ENCODE measurements around the gene IQSEC2. TPM values are rescaled to one million over a fixed set of nuclear protein-coding genes. Genes with fewer than 3 reads are reported as not detected.

The IQSEC2 gene
- polyA plus RNA-seq, 1 experiment, result 13.5 TPM

DNA sequence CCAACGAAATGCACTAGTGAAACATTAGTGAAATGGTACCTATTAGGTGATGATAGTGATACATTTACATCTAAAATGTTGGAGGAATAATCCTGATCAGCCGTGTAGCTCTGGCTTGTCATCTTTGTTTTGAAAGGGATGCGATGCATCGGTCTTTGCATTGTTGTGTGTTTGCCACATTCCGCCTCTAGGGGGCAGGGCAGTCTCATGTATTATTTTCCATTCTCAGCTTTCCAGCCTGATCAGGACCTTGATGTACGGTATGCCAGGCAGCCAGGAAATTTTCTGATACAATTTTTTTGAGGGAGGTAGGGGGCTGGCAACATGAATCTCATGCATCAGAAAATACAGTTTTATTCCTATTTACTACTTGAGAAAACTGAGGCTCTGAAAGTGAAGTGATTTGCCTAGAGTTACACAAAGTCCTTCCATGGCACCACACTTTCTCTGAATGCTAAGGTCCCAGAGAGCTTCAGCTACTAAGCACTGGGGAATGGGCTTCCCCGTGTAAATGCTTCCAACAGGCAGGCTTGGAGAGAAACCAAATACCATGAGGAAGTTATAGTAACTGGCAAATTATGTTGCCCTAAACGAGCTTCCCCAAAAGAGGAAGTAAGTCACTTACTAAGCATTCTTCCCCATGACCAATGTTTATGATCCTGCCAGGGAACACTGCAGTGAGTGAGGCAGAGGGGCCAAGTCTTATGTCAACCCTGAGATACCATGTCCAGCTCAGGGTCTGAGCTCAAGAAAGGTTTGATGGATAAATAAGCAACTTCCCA lies 31.8 kb upstream of the IQSEC2 start:
- POLR2A ChIA-PET, result interaction anchor here (1.0 kb wide), 1 partner anchor 26 kb away, joined by 3 read pairs; no protein-coding TSS in a partner anchor
- Histone ChIP-seq H3K36me3 (ENCODE audit: control insufficient read depth, insufficient read depth, low read length) (no peaks in the 10 kb centered on the region), H3K4me3 (ENCODE audit: low read depth, low read length) (no peak overlapping the region), H3K27me3 (ENCODE audit: control insufficient read depth, insufficient read depth, low read length) (no peaks in the 10 kb centered on the region; the same call in 1 of the 2 replicates)
- CTCF ChIA-PET, result interaction anchor here (0.7 to 3.0 kb wide), 28 partner anchors 9 to 1482 kb away, joined by 3 to 28 read pairs (median 4); partner anchors contain the start of genes RIBC1 and SMC1A
- TF ChIP-seq, protein P1, sequence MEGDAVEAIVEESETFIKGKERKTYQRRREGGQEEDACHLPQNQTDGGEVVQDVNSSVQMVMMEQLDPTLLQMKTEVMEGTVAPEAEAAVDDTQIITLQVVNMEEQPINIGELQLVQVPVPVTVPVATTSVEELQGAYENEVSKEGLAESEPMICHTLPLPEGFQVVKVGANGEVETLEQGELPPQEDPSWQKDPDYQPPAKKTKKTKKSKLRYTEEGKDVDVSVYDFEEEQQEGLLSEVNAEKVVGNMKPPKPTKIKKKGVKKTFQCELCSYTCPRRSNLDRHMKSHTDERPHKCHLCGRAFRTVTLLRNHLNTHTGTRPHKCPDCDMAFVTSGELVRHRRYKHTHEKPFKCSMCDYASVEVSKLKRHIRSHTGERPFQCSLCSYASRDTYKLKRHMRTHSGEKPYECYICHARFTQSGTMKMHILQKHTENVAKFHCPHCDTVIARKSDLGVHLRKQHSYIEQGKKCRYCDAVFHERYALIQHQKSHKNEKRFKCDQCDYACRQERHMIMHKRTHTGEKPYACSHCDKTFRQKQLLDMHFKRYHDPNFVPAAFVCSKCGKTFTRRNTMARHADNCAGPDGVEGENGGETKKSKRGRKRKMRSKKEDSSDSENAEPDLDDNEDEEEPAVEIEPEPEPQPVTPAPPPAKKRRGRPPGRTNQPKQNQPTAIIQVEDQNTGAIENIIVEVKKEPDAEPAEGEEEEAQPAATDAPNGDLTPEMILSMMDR (IDR thresholded peaks at IDR 0.05; ENCODE audit: insufficient read depth, low read depth, low read length), result peak; percentile 62
- no peak for DNase-seq (ENCODE audit: low read depth)

DNA sequence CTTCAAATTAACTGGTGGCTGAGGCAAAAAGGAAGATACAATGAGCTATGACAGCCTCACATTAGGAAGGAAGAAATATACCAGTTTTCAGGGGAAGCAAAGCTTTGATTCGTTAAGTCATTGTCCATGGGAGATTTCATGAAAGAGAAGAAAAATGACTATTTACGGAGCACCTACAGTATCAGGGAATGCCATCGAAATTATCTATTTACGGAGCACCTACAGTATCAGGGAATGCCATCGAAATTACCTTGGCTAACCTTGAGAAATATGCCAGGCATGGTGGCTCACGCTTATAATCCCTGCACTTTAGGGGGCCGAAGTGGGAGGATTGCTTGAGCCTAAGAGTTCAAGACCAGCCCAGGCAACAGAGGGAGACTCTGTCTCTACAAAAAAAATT lies 28.5 kb upstream of the IQSEC2 start:
- Histone ChIP-seq H3K36me3 (ENCODE audit: control insufficient read depth, insufficient read depth, low read length) (no peaks in the 10 kb centered on the region), H3K27me3 (ENCODE audit: control insufficient read depth, insufficient read depth, low read length) (no peaks in the 10 kb centered on the region), H3K4me3 (ENCODE audit: low read depth, low read length) (no peak overlapping the region)
- TF ChIP-seq, protein P1 (IDR thresholded peaks at IDR 0.05; ENCODE audit: insufficient read depth, low read depth, low read length), result no peak
- DNase-seq (ENCODE audit: low read depth), result no peak
- ChIA-PET POLR2A (no interaction called here), CTCF (interaction anchor here (1.1 to 2.3 kb wide), 3 partner anchors 9 to 20 kb away, joined by 3 to 10 read pairs (median 7); no protein-coding TSS in a partner anchor)

DNA sequence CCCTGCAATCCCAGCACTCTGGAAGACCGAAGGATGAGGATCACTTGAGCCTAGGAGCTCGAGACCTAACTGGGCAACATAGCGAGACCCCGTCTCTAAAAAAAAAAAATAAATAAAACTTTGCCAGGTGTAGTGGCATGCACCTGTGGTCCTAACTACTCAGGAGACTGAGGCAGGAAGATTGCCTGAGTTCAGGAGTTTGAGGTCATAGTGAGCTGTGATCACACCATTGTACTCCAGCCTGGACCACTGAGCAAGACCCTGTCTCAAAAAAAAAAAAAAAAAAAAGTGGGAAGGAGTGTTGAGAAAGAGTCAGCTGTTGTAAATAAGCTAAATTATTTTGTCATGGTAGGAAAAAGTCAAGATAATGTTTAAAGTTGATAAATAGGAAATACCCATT lies 27.5 kb upstream of the IQSEC2 start:
- no peak for DNase-seq (ENCODE audit: low read depth)
- ChIA-PET CTCF (interaction anchor here (1.1 to 2.3 kb wide), 2 partner anchors 8 to 19 kb away, joined by 3 to 7 read pairs; no protein-coding TSS in a partner anchor), POLR2A (no interaction called here)
- H3K36me3 ChIP-seq (ENCODE audit: control insufficient read depth, insufficient read depth, low read length), result no peaks in the 10 kb centered on the region
- no peaks in the 10 kb centered on the region for H3K27me3 ChIP-seq (ENCODE audit: control insufficient read depth, insufficient read depth, low read length)
- TF ChIP-seq, protein P1 (IDR thresholded peaks at IDR 0.05; ENCODE audit: insufficient read depth, low read depth, low read length), result no peak
- no peak overlapping the region for H3K4me3 ChIP-seq (ENCODE audit: low read depth, low read length)

DNA sequence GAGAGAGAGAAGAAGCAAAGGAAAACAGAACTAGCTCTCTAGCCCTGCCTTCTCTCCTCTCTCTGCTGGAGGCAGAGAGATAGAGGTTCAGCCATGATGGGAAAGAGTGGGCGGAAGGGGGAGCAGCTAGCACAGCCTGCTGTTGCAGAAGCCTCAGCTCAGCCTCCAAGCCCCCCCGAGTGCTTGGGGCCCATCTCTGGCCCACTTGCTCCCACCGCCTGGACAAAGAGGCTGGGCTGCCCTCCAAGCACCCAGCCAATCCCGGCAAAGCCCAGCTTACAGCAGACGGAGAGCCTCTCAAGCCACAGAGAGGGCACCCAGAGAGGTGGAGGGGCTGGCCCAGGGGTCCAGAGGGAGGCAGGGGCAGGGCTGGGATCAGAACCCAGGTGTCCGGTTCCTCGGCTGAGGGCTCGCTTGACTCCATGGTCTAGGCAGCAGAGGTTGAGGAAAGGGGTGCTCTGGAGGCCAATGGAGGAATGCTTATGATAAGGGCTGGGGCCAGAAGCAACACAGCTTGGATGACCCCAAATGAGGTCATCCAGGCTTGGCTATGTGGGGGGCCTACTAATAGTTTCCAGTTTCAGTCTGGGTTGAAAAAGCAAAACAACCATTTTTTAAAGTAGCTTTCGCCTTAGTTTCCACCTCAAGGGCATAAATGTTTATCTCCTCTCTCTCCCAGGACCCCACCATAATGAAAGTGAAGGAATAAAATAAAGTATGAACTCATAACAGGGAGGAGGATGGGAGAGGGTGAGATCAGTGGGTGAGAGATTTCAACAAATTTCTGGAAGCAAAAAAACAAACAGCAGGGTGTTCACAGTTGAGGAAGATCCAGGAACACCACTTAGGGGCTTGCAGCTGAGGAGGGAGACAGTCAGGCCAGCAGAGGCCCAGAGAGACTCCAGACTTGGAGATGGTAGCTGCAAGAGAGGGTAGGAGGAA lies 24.9 kb upstream of the IQSEC2 start:
- DNase-seq (ENCODE audit: low read depth), result no peak
- Histone ChIP-seq H3K27me3 (ENCODE audit: control insufficient read depth, insufficient read depth, low read length) (no peaks in the 10 kb centered on the region), H3K36me3 (ENCODE audit: control insufficient read depth, insufficient read depth, low read length) (no peaks in the 10 kb centered on the region), H3K4me3 (ENCODE audit: low read depth, low read length) (no peak overlapping the region)
- TF ChIP-seq, protein P1 (IDR thresholded peaks at IDR 0.05; ENCODE audit: insufficient read depth, low read depth, low read length), result no peak
- ChIA-PET CTCF (interaction anchor here (1.2 to 2.5 kb wide), 3 partner anchors 11 to 22 kb away, joined by 4 to 10 read pairs (median 8); no protein-coding TSS in a partner anchor), POLR2A (no interaction called here)
